Progenitor cell of endocrine pancreas (in vitro differentiated cells): ENCODE data around the gene TMBIM6. TPM values are rescaled to one million over a fixed set of nuclear protein-coding genes. Genes with fewer than 3 reads are reported as not detected.

ENCODE experiments used
- DNase-seq: peaks from one replicate; pipeline ENCODE4 v3.0.0; 2021; ENCODE audit warnings: low spot score; ENCODE audit not compliant: unreplicated experiment
- H3K27ac Mint-ChIP-seq: 2 replicates; pipeline ENCODE4 v1.8.0; 2021; ENCODE audit warnings: mild to moderate bottlenecking, moderate library complexity, mixed read lengths
- H3K27me3 Mint-ChIP-seq: 2 replicates; pipeline ENCODE4 v1.8.0; 2021; ENCODE audit warnings: mixed read lengths
- H3K36me3 Mint-ChIP-seq: 2 replicates; pipeline ENCODE4 v1.8.0; 2022; ENCODE audit warnings: mixed read lengths; ENCODE audit not compliant: insufficient read depth
- H3K4me1 Mint-ChIP-seq: 2 replicates; pipeline ENCODE4 v1.8.0; 2021; ENCODE audit warnings: low read depth, mixed read lengths
- H3K4me3 Mint-ChIP-seq: 2 replicates; pipeline ENCODE4 v1.8.0; 2021; ENCODE audit warnings: low read depth, mild to moderate bottlenecking, moderate library complexity, mixed read lengths
- H3K9me3 Mint-ChIP-seq: 2 replicates; pipeline ENCODE4 v1.8.0; 2021; ENCODE audit warnings: low read depth, mixed read lengths
- total RNA-seq: library from RNA; stranded (reverse); gene quantifications from 2 replicates; pipeline ENCODE4 v1.2.1, GENCODE V29; 2021
- TF ChIP-seq, protein P1 (sequence below): fragments of 200-600 bp; sonication (generic); IDR thresholded peaks from one replicate; pipeline ENCODE4 v1.5.0; 2021; ENCODE audit warnings: antibody characterized with exemption, mild to moderate bottlenecking; ENCODE audit not compliant: unreplicated experiment

Gene TMBIM6
- total RNA-seq, 1 donor from 2014 or later, result 449 TPM

DNA sequence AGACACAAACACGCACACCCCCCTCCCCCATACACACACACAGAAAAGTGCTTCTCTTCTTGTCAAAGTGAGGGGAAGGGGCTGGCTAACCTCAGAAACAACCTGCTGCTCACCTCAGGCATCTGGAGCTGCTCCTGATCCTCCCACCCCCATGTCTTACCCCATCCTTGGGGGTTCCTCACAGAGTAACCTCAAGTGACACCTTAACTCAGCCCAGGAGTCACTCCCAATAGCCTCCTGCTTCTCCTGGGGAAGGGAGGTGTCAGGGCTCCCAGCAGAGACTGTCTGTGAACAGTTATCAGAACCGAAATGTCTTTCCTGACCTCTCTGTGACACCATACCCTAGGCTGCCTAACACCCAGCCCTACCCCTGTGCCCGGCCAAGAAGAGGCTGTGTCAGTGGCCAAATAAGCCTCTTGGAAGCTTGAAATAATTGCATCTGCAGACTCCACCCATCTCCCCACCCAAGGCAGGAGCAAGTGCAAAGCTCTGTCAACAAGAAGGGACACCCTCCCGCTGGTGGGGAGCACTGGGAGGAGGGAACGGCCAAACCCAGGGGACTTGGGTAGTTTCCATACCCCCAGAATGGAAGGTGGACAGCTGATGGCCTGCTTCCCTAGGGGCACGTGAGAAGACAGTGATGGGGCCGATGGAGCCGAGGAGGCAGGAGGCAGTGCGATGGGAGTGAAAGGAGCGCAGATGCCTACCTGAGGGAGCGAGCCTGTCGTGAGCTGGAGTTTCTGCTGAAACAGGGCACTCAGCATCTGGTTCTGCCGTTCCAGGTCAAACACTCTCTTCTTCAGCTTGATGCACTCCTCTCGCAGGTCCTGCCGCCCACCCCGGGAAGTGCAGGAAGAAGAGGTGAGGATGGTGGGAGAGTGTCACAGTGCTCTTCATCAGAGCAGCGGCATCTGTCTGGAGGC lies 60.0 kb downstream of the TMBIM6 start:
- no peak overlapping the region for H3K27ac Mint-ChIP-seq
- no peak overlapping the region for H3K4me3 Mint-ChIP-seq
- peaks cover 21% of the 10 kb centered on the region for H3K36me3 Mint-ChIP-seq
- DNase-seq, result no peak
- H3K9me3 Mint-ChIP-seq, result no peaks in the 10 kb centered on the region
- no peaks in the 10 kb centered on the region for H3K4me1 Mint-ChIP-seq
- TF ChIP-seq, protein P1, sequence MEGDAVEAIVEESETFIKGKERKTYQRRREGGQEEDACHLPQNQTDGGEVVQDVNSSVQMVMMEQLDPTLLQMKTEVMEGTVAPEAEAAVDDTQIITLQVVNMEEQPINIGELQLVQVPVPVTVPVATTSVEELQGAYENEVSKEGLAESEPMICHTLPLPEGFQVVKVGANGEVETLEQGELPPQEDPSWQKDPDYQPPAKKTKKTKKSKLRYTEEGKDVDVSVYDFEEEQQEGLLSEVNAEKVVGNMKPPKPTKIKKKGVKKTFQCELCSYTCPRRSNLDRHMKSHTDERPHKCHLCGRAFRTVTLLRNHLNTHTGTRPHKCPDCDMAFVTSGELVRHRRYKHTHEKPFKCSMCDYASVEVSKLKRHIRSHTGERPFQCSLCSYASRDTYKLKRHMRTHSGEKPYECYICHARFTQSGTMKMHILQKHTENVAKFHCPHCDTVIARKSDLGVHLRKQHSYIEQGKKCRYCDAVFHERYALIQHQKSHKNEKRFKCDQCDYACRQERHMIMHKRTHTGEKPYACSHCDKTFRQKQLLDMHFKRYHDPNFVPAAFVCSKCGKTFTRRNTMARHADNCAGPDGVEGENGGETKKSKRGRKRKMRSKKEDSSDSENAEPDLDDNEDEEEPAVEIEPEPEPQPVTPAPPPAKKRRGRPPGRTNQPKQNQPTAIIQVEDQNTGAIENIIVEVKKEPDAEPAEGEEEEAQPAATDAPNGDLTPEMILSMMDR, result no peak
- H3K27me3 Mint-ChIP-seq, result no peaks in the 10 kb centered on the region

DNA sequence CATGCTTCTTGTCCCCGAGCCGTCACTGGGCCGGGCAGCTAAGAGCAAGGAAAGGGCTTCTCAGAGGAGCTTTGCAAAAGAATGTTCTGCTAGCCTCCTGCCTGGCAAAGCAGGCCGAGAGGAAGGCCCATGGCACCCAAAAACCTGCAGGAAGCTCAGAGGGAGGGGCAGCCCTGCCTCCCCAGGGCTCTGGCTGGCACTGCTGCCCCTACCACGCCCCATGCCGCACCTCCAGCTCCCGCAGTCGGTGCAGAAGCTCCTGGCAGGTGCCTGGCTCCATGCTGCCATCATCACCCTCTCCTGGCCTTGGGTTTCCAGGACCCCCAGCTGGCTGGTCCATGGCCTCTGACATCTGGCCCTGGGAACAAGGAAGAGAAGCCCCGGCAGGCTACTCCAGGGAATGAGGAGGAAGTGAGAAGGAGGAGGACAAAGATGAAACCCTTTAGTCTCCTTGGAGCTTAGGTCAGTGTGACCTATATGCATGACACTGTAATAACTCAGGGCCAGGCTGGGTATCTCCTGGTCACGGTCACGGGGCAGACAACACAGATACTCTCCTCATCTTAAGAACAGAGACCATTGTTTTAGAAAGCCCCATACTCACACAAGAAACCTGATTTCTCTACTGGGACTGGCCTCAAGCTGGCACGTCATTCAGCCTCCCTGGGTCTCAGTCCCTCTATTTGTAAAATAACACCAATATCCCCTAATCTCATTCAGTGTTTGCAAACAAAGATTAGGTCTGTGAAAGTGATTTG lies 62.5 kb downstream of the TMBIM6 start:
- TF ChIP-seq, protein P1, result no peak
- Mint-ChIP-seq H3K27me3 (no peaks in the 10 kb centered on the region), H3K4me3 (no peak overlapping the region), H3K4me1 (no peaks in the 10 kb centered on the region), H3K27ac (no peak overlapping the region), H3K36me3 (peaks cover 21% of the 10 kb centered on the region), H3K9me3 (no peaks in the 10 kb centered on the region)
- no peak for DNase-seq

DNA sequence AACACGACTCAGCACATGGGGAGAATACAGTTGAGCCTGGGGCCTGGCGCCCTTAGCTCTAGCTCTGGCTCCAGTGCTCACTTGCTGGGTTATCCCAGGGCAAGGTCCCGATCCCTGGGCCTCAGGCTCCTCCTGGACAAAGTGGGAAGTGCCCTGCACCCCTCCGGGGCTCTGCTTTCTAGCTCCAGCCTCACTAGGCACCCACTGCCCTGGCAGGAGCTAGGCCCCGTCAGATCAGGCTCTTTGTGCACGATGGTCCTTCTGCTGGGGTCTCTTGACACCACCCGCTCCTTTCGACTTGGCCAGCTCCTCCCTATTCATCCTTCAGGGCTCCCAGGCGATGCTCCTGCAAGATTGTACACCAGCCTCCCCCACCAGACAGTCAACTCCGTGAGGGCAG lies 63.5 kb downstream of the TMBIM6 start:
- TF ChIP-seq, protein P1, result no peak
- H3K36me3 Mint-ChIP-seq, result peaks cover 20% of the 10 kb centered on the region
- H3K27me3 Mint-ChIP-seq, result no peaks in the 10 kb centered on the region
- DNase-seq, result no peak
- H3K4me3 Mint-ChIP-seq, result no peak overlapping the region
- peaks cover 5% of the 10 kb centered on the region for H3K4me1 Mint-ChIP-seq
- H3K27ac Mint-ChIP-seq, result no peak overlapping the region
- H3K9me3 Mint-ChIP-seq, result no peaks in the 10 kb centered on the region

DNA sequence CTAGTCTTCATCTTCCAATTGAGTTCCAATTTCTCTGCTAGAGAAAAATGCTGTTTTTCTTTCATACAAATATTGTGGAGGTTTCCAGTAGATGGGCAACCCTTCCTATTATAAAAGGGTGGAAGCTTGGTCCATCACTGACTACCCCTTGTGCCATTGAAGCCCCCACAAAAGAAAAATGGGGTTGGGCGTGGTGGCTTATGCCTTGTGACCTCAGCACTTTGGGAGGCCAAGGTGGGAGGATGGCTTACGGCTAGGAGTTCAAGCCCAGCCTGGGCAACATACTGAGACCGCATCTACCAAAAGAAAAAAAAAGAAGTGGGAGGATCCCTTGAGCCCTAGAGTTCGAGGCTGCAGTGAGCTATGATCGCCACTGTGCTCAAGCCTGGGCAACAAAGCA lies 64.1 kb downstream of the TMBIM6 start:
- no peak overlapping the region for H3K27ac Mint-ChIP-seq
- H3K9me3 Mint-ChIP-seq, result no peaks in the 10 kb centered on the region
- H3K4me3 Mint-ChIP-seq, result no peak overlapping the region
- DNase-seq, result no peak
- H3K36me3 Mint-ChIP-seq, result peaks cover 16% of the 10 kb centered on the region
- TF ChIP-seq, protein P1, result no peak
- H3K4me1 Mint-ChIP-seq, result peaks cover 7% of the 10 kb centered on the region
- H3K27me3 Mint-ChIP-seq, result no peaks in the 10 kb centered on the region

DNA sequence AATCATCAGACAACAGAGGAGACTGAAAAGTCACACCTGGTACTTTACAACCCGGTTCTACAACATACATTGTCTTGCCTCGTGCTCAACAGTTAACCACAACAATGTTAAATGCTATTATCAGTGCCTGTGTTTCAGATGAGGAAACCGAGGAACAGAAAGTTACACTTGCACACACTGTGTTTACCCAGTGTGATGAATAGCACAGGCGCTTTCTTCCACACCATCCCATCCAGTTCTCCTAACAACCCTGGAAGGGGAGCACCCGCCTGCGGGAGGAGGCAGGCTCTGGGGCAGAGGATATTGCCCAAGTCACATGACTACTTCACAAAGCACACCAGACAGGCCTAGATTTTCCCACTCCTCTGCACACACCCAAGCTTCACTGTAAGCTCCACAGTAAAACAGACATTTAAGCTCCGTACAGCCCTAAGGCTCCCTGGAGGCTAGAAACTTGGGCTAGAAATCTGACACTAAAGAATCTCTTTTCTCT lies 65.0 kb downstream of the TMBIM6 start:
- no peaks in the 10 kb centered on the region for H3K9me3 Mint-ChIP-seq
- peaks cover 8% of the 10 kb centered on the region for H3K4me1 Mint-ChIP-seq
- H3K27ac Mint-ChIP-seq, result no peak overlapping the region
- DNase-seq, result no peak
- peaks cover 15% of the 10 kb centered on the region for H3K36me3 Mint-ChIP-seq
- H3K27me3 Mint-ChIP-seq, result no peaks in the 10 kb centered on the region
- TF ChIP-seq, protein P1, result no peak
- no peak overlapping the region for H3K4me3 Mint-ChIP-seq
